ENCODE data around the gene SMIM13. TPM values are rescaled to one million over a fixed set of nuclear protein-coding genes. Genes with fewer than 3 reads are reported as not detected.

Gene SMIM13
- 5.4 and 7.8 TPM in 2 replicates for total RNA-seq (ENCODE audit: low replicate concordance)

DNA sequence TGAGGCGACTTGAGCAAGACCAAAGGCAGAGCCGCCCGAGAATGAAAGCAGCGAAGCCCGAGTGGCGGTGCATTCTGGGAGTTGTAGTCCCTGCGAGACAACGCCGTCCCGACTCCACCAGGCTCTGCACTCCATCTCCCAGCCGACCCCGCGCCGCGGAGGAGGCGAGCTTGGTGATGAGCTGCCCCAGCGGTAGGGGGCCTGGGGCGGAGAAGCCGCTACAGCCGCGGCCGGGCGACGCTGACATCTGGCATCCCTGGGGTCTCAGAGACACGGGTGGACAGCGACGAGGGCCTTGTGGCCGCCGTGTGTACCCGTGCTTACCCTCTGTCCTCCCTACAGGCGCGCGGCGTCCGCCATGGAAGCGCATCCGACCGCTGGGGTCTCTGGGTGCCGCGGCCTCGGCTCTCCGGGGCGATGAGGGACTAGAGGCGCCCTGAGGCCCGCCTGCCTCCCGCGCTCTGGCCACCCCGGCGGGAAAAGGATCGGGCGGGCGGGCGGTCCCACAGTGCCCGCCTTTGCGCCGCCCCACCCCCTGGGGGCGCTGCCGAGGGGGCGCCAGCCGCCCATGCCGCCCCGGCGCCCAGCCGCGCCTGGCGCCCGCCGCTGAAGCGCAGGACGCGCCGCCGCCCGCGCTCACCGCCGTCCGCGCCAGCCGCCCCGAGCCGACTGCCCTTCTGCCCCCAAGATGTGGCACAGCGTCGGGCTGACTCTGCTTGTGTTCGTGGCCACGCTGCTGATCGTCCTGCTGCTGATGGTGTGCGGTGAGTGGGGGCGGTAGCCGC lies at the start of gene SMIM13:
TSS of gene SMIM13 (plus strand) at position 209 of the 785 bp plus-strand sequence. CDS start at position 689, 480 bp downstream.
- Mint-ChIP-seq H3K27ac (peak within 1 kb of the TSS; percentile 91), H3K9me3 (peaks cover 2% of the 10 kb centered on the region), H3K4me3 (peak within 1 kb of the TSS; percentile 94), H3K36me3 (peaks cover 7% of the 10 kb centered on the region), H3K27me3 (ENCODE audit: insufficient read depth, low read depth) (peaks cover 5% of the 10 kb centered on the region), H3K4me1 (peaks cover 22% of the 10 kb centered on the region)
- H2AFZ ChIP-seq (replicated peaks): peak within 1 kb of the TSS; percentile 94
- DNase-seq (ENCODE audit: low spot score): peak; percentile 99
- peaks cover 18% of the 10 kb centered on the region for H3F3A ChIP-seq (ENCODE audit: low read depth)
- H3K4me3 ChIP-seq: peak within 1 kb of the TSS; percentile 77
- H3K4me2 ChIP-seq: peak within 1 kb of the TSS; percentile 87
- H3K79me2 ChIP-seq (ENCODE audit: low read depth): peaks cover 47% of the 10 kb centered on the region
- peaks cover 21% of the 10 kb centered on the region for H3K4me1 ChIP-seq
- no peaks in the 10 kb centered on the region for H3K9me3 ChIP-seq (ENCODE audit: low read depth)
- peaks cover 12% of the 10 kb centered on the region for H4K20me1 ChIP-seq (ENCODE audit: low read depth)
- H3K27ac ChIP-seq: no peak within 1 kb of the TSS
- TF ChIP-seq, protein P1, sequence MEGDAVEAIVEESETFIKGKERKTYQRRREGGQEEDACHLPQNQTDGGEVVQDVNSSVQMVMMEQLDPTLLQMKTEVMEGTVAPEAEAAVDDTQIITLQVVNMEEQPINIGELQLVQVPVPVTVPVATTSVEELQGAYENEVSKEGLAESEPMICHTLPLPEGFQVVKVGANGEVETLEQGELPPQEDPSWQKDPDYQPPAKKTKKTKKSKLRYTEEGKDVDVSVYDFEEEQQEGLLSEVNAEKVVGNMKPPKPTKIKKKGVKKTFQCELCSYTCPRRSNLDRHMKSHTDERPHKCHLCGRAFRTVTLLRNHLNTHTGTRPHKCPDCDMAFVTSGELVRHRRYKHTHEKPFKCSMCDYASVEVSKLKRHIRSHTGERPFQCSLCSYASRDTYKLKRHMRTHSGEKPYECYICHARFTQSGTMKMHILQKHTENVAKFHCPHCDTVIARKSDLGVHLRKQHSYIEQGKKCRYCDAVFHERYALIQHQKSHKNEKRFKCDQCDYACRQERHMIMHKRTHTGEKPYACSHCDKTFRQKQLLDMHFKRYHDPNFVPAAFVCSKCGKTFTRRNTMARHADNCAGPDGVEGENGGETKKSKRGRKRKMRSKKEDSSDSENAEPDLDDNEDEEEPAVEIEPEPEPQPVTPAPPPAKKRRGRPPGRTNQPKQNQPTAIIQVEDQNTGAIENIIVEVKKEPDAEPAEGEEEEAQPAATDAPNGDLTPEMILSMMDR (IDR thresholded peaks at IDR 0.05): peak; percentile 44
- TF ChIP-seq EZH2 (IDR thresholded peaks at IDR 0.05) (no peak), EZH2phosphoT487 (IDR thresholded peaks at IDR 0.05) (no peak)
- H3K9ac ChIP-seq: peak within 1 kb of the TSS; percentile 16
- H3K36me3 ChIP-seq: no peaks in the 10 kb centered on the region
- H3K27me3 ChIP-seq: peaks cover 13% of the 10 kb centered on the region

DNA sequence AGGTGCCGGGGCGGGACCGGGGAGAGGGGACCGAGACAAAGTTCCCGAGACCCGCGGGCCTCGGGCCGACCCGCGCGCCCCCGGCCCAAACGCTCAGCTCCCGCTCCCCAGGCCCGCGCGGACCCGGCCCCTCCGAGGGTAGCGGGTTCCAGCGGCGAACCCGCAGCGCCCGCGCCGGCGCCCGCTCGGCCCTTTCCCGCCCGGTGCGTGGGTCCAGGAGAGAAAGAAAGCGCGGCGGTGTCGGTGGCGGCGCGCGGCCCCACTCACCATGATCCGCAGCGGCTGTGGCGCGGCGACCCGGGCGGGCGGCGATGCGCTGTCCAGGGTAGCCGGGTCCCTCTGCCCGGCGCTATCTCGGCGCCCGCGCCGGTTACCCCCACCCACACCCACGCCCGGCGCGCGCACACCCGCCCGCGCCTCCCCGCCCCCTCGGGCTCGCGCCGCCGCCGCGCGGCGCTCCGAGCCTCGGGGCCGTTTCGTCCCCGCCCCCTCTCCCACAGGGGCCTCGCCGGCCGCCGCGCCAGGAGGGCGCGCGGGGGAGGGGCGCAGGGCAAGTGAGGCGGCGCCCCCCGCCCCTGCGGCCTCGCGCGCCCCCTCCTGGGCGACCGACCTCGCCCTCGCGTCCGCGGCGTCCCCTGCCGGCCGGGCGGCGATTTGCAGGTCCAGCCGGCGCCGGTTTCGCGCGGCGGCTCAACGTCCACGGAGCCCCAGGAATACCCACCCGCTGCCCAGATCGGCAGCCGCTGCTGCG lies 49.5 kb upstream of the SMIM13 start, which contains the start of gene ELOVL2:
TSS of gene ELOVL2 (minus strand) at position 345 of the 751 bp plus-strand sequence. CDS start at position 270, 75 bp downstream.
- TF ChIP-seq EZH2phosphoT487 (IDR thresholded peaks at IDR 0.05): no peak
- TF ChIP-seq, protein P1 (IDR thresholded peaks at IDR 0.05): peak; percentile 83
- TF ChIP-seq EZH2 (IDR thresholded peaks at IDR 0.05): no peak
- Mint-ChIP-seq H3K27ac (peak within 1 kb of the TSS; percentile 77), H3K27me3 (ENCODE audit: insufficient read depth, low read depth) (peaks cover 13% of the 10 kb centered on the region), H3K4me3 (peak within 1 kb of the TSS; percentile 95), H3K4me1 (peaks cover 20% of the 10 kb centered on the region), H3K36me3 (peaks cover 1% of the 10 kb centered on the region), H3K9me3 (peaks cover 21% of the 10 kb centered on the region)
- no peaks in the 10 kb centered on the region for H4K20me1 ChIP-seq (ENCODE audit: low read depth)
- no peaks in the 10 kb centered on the region for H3K9me3 ChIP-seq (ENCODE audit: low read depth)
- H3F3A ChIP-seq (ENCODE audit: low read depth): peaks cover 21% of the 10 kb centered on the region
- H3K27ac ChIP-seq: no peak within 1 kb of the TSS
- peak; percentile 82 for DNase-seq (ENCODE audit: low spot score)
- peaks cover 7% of the 10 kb centered on the region for H3K4me1 ChIP-seq
- peaks cover 85% of the 10 kb centered on the region for H3K27me3 ChIP-seq
- no peaks in the 10 kb centered on the region for H3K36me3 ChIP-seq
- H2AFZ ChIP-seq (replicated peaks): peak within 1 kb of the TSS; percentile 88
- peak within 1 kb of the TSS; percentile 79 for H3K4me3 ChIP-seq
- no peaks in the 10 kb centered on the region for H3K79me2 ChIP-seq (ENCODE audit: low read depth)
- no peak within 1 kb of the TSS for H3K9ac ChIP-seq
- H3K4me2 ChIP-seq: peak within 1 kb of the TSS; percentile 92

DNA sequence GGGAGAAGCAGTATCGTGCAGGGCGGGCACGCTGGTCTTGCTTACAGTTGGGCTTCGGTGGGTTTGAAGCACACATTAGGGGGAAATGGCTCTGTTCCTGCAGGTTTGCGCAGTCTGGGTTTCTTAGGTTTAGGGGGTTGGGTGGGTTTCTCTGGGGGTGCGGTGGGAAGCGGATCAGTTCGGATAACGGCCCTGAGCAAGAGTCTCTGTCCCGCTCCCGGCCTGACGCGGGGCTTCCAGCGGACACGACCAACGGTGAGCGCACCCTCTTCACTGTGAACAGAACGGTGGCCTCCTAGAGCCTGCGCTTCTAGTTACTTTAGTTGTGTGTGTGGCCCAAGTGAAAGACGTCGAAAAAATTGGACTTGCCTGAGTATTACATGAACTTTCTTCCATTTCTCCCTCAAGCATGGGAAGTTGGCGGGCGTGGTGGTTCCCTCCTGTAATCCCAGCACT lies 48.9 kb upstream of the SMIM13 start:
- Histone ChIP-seq H3K27ac (no peak overlapping the region), H3K4me1 (peaks cover 6% of the 10 kb centered on the region), H3K79me2 (ENCODE audit: low read depth) (no peaks in the 10 kb centered on the region), H4K20me1 (ENCODE audit: low read depth) (no peaks in the 10 kb centered on the region), H3K36me3 (no peaks in the 10 kb centered on the region), H3K9ac (no peak overlapping the region), H3K4me2 (peak overlapping the region; percentile 70), H3K9me3 (ENCODE audit: low read depth) (no peaks in the 10 kb centered on the region), H3K4me3 (peak overlapping the region; percentile 79), H2AFZ (replicated peaks) (peak overlapping the region; percentile 88), H3F3A (ENCODE audit: low read depth) (peaks cover 21% of the 10 kb centered on the region), H3K27me3 (peaks cover 79% of the 10 kb centered on the region)
- DNase-seq (ENCODE audit: low spot score): no peak
- Mint-ChIP-seq H3K27ac (no peak overlapping the region), H3K36me3 (peaks cover 1% of the 10 kb centered on the region), H3K4me1 (peaks cover 17% of the 10 kb centered on the region), H3K9me3 (peaks cover 21% of the 10 kb centered on the region), H3K4me3 (peak overlapping the region; percentile 92), H3K27me3 (ENCODE audit: insufficient read depth, low read depth) (peaks cover 14% of the 10 kb centered on the region)
- TF ChIP-seq EZH2 (IDR thresholded peaks at IDR 0.05) (no peak), EZH2phosphoT487 (IDR thresholded peaks at IDR 0.05) (no peak)
- TF ChIP-seq, protein P1 (IDR thresholded peaks at IDR 0.05): no peak

Measured in neural progenitor cell (in vitro differentiated cells).